ENCODE results near the gene ARHGEF9. TPM values are rescaled to one million over a fixed set of nuclear protein-coding genes. Genes with fewer than 3 reads are reported as not detected.
A peak's percentile ranks its signal among the peaks of the same experiment; 100 is the strongest.

The ARHGEF9 gene
- total and polyA plus RNA-seq, 10 donors: 8.3 to 29.8 (median 16.6) TPM

DNA sequence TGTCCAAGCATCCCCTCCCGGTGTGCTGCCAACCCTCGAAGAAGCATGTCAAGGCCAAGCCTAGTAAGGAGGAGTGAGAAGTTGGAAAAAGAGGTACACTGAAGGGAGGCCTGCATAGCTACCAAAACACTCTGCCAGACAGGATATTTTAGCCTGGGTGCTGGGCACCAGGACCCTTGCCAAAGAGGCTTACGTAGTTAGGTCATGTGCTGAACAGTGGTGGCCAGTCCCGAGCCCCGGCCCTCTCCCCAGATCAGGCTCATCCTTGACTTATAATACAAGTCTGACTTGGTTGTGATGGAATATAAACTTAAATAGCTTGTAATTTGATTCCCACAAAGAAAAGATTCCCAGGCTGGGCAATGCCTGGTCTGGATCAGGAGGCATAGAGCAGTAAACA lies 149.3 kb downstream of the ARHGEF9 start:
- no peak overlapping the region for H3K27ac ChIP-seq
- no peak for DNase-seq
- 92 to 100% (median 94%) methylated on average over 5 of the region's 5 CpGs for WGBS, 5 donors
- no peaks in the 10 kb centered on the region for H3K4me1 ChIP-seq
- no peak overlapping the region for H3K4me3 ChIP-seq
- peaks cover 0 to 54% (median 0%) of the 10 kb centered on the region in 6 donors for H3K36me3 ChIP-seq
- TF ChIP-seq POLR2AphosphoS5 (IDR thresholded peaks at IDR 0.05) (no peak), POLR2A (IDR thresholded peaks at IDR 0.05) (no peak), CTCF (IDR thresholded peaks at IDR 0.05 in 8 of 11, conservative IDR thresholded peaks at IDR 0.05 in 3 of 11) (no peak)
- intact Hi-C loops (cut with DNase I; ENCODE audit: low total_unique reads): no loop called here
- H3K27me3 ChIP-seq (replicated peaks in 1 of 7): no peaks in the 10 kb centered on the region
- H3K9me3 ChIP-seq: peaks cover 3 to 36% (median 17%) of the 10 kb centered on the region in 8 donors

DNA sequence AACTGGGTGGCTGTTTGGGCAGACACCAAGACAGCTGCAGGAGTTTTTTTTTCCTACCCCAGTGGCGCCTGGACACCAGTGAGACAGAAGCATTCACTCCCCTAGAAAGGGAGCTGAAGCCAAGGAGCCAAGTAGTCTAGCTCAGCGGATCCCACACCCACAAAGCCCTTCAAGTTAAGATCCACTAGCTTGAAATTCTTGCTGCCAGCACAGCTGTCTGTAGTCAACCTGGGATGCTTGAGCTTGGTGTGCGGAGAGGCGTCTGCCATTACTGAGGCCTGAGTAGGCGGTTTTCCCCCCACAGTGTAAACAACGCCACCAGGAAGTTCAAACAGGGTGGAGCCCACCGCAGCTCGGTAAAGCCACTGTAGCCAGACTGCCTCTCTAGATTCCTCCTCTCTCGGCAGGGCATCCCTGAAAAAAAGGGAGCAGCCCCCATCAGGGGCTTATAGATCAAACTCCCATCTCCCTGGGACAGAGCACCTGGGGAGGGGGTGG lies 171.4 kb downstream of the ARHGEF9 start:
- intact Hi-C loops (cut with DNase I; ENCODE audit: low total_unique reads): no loop called here
- WGBS, 5 donors: 70 to 100% (median 75%) methylated on average over 3 to 9 of the region's 9 CpGs
- no peak for DNase-seq

GRCh38 chrX:63585936-63586335 lies 199.1 kb downstream of the ARHGEF9 start:
- DNase-seq: peak; percentile 67
- intact Hi-C loops (cut with DNase I; ENCODE audit: low total_unique reads): no loop called here
- 59 to 85% (median 81%) methylated on average over 5 of the region's 5 CpGs for WGBS, 5 donors

More for the DNA sequence above, 171.4 kb downstream of the ARHGEF9 start:
- H3K4me3 ChIP-seq: no peak overlapping the region
- H3K9me3 ChIP-seq: peaks cover 0 to 11% (median 0%) of the 10 kb centered on the region in 8 donors
- no peaks in the 10 kb centered on the region for H3K36me3 ChIP-seq
- H3K4me1 ChIP-seq: no peaks in the 10 kb centered on the region
- no peak overlapping the region for H3K27ac ChIP-seq
- H3K27me3 ChIP-seq (replicated peaks in 1 of 7): no peaks in the 10 kb centered on the region
- no peak for TF ChIP-seq POLR2AphosphoS5 (IDR thresholded peaks at IDR 0.05)
- no peak for TF ChIP-seq POLR2A (IDR thresholded peaks at IDR 0.05)
- no peak for TF ChIP-seq CTCF (IDR thresholded peaks at IDR 0.05 in 8 of 11, conservative IDR thresholded peaks at IDR 0.05 in 3 of 11)

More at GRCh38 chrX:63585936-63586335, 199.1 kb downstream of the ARHGEF9 start:
- Histone ChIP-seq H3K36me3 (no peaks in the 10 kb centered on the region), H3K4me1 (no peaks in the 10 kb centered on the region), H3K9me3 (peaks cover 0 to 3% (median 0%) of the 10 kb centered on the region in 8 donors), H3K4me3 (no peak overlapping the region), H3K27me3 (replicated peaks in 1 of 7) (no peaks in the 10 kb centered on the region), H3K27ac (no peak overlapping the region)
- no peak for TF ChIP-seq POLR2A (IDR thresholded peaks at IDR 0.05)
- TF ChIP-seq POLR2AphosphoS5 (IDR thresholded peaks at IDR 0.05): no peak
- TF ChIP-seq CTCF (IDR thresholded peaks at IDR 0.05 in 8 of 11, conservative IDR thresholded peaks at IDR 0.05 in 3 of 11): no peak

Small RNA genes within 50 kb of the gene (microRNA-seq; reads per million reads assigned to microRNA genes)
- gene MIR1468: 5.9 to 16.3 (median 13.7) reads per million in 3 donors

Small RNA genes within 50 kb of the gene (small RNA-seq; reads per million reads assigned to genes)
- 4.7 to 9.7 (median 6.9) reads per million in 4 donors for gene MIR1468
